Gastroesophageal sphincter (tissue), 3 donors: ENCODE results near the gene BMP7.

Experiments
- CTCF ChIP-seq, 4 experiments: fragments of 200-600 bp in 2 of 4; fragments of 450-650 bp in 2 of 4; sonication (generic) in 1 of 4; IDR thresholded peaks; one replicate each; pipeline ENCODE4 v1.5.1; 2017 to 2019; ENCODE audit warnings: antibody characterized with exemption in 4 of 4, mild to moderate bottlenecking in 2 of 4, moderate library complexity in 2 of 4
- EP300 ChIP-seq: sonication (generic); formaldehyde crosslinking; IDR thresholded peaks from one replicate; pipeline ENCODE4 v1.6.1; 2017; ENCODE audit warnings: antibody characterized with exemption, mild to moderate bottlenecking
- POLR2A ChIP-seq, 2 donors: fragments of 450-650 bp; IDR thresholded peaks; one replicate each; pipeline ENCODE4 v1.6.1; 2017; ENCODE audit warnings: antibody characterized with exemption in 2 of 2, mild to moderate bottlenecking in 2 of 2, moderate library complexity in 1 of 2

- TF ChIP-seq POLR2A (IDR thresholded peaks at IDR 0.05) (no peak), CTCF (IDR thresholded peaks at IDR 0.05) (no peak), EP300 (no peak)
Observed at GRCh38 chr20:57211908-57212533, 54.4 kb downstream of the BMP7 start.
